WTC11 (cell line): ENCODE results near the gene KIF3B. TPM values are rescaled to one million over a fixed set of nuclear protein-coding genes. Genes with fewer than 3 reads are reported as not detected.
"Not testable (repeated sequence)": the region's sequence is repeated elsewhere in the genome, so short reads cannot be mapped to it uniquely, and the experiment has no call there.

Experiments used
- ATAC-seq: fragments of 200-7000 bp; cut with Tn5 transposase; 2 replicates; pipeline ENCODE4 v1.10.0; 2021; ENCODE audit warnings: mild to moderate bottlenecking, moderate library complexity
- CTCF ChIA-PET: fragments of 300-600 bp; sonication (Branson Sonifier 250); formaldehyde crosslinking; loops from one replicate; lab custom pipeline; 2021; ENCODE audit warnings: antibody characterized with exemption; lab: Charles Lee
- POLR2A ChIA-PET: fragments of 350-600 bp; sonication (Branson Sonifier 250); formaldehyde crosslinking; loops from one replicate; lab custom pipeline; 2021; ENCODE audit warnings: antibody characterized with exemption; lab: Charles Lee
- DNase-seq: peaks from one replicate; pipeline ENCODE4 v3.0.0; 2021; ENCODE audit warnings: low spot score
- H3K27ac Mint-ChIP-seq: 2 replicates; pipeline ENCODE4 v1.8.0; 2021; ENCODE audit warnings: mixed read lengths
- H3K27me3 Mint-ChIP-seq: 2 replicates; pipeline ENCODE4 v1.8.0; 2021; ENCODE audit warnings: low read depth, mild to moderate bottlenecking, moderate library complexity, mixed read lengths
- H3K36me3 Mint-ChIP-seq: 2 replicates; pipeline ENCODE4 v1.8.0; 2021; ENCODE audit warnings: mixed read lengths
- H3K4me1 Mint-ChIP-seq: 2 replicates; pipeline ENCODE4 v1.8.0; 2022; ENCODE audit warnings: mixed read lengths
- H3K4me3 Mint-ChIP-seq: 2 replicates; pipeline ENCODE4 v1.8.0; 2021; ENCODE audit warnings: mild to moderate bottlenecking, moderate library complexity, mixed read lengths
- H3K9me3 Mint-ChIP-seq: 2 replicates; pipeline ENCODE4 v1.8.0; 2021; ENCODE audit warnings: mixed read lengths
- ATF1 ChIP-seq: sonication (generic); formaldehyde crosslinking; IDR thresholded peaks from 2 replicates; pipeline ENCODE4 v1.8.1; 2023; ENCODE audit warnings: mild to moderate bottlenecking, moderate library complexity, missing genetic modification reagents
- CREB1 ChIP-seq: sonication (generic); formaldehyde crosslinking; IDR thresholded peaks from 2 replicates; pipeline ENCODE4 v1.8.0; 2023; ENCODE audit warnings: mild to moderate bottlenecking, missing genetic modification reagents
- ESRRA ChIP-seq: sonication (generic); formaldehyde crosslinking; IDR thresholded peaks from 2 replicates; pipeline ENCODE4 v1.8.1; 2022; ENCODE audit warnings: mild to moderate bottlenecking, missing genetic modification reagents, borderline replicate concordance
- ETV6 ChIP-seq: sonication (generic); formaldehyde crosslinking; IDR thresholded peaks from 2 replicates; pipeline ENCODE4 v1.8.1; 2022; ENCODE audit warnings: mild to moderate bottlenecking, missing genetic modification reagents
- FOXK1 ChIP-seq: sonication (generic); formaldehyde crosslinking; IDR thresholded peaks from 2 replicates; pipeline ENCODE4 v1.8.0; 2022; ENCODE audit warnings: mild to moderate bottlenecking, moderate library complexity, missing genetic modification reagents
- JAZF1 ChIP-seq: fragments of 250-450 bp; sonication (Bioruptor Pico); IDR thresholded peaks from 2 replicates; pipeline ENCODE4 v1.9.0; 2021; ENCODE audit warnings: moderate library complexity, mild to moderate bottlenecking, inconsistent platforms
- MAX ChIP-seq: sonication (generic); formaldehyde crosslinking; IDR thresholded peaks from 2 replicates; pipeline ENCODE4 v1.8.0; 2022; ENCODE audit warnings: mild to moderate bottlenecking, missing genetic modification reagents
- OVOL2 ChIP-seq: fragments of 250-450 bp; sonication (Bioruptor Pico); IDR thresholded peaks from 2 replicates; pipeline ENCODE4 v1.9.0; 2021; ENCODE audit warnings: mild to moderate bottlenecking, borderline replicate concordance
- PRDM15 ChIP-seq: sonication (generic); formaldehyde crosslinking; IDR thresholded peaks from 2 replicates; pipeline ENCODE4 v1.8.0; 2022; ENCODE audit warnings: missing genetic modification reagents
- STAT6 ChIP-seq: sonication (generic); formaldehyde crosslinking; conservative IDR thresholded peaks from 2 replicates; pipeline ENCODE4 v1.8.1; 2023; ENCODE audit warnings: mild to moderate bottlenecking, low read depth, missing genetic modification reagents, moderate library complexity
- TEAD4 ChIP-seq: sonication (generic); formaldehyde crosslinking; IDR thresholded peaks from 2 replicates; pipeline ENCODE4 v1.8.0; 2022; ENCODE audit warnings: mild to moderate bottlenecking, missing genetic modification reagents
- ZMAT4 ChIP-seq: fragments of 250-450 bp; sonication (Bioruptor Pico); IDR thresholded peaks from 2 replicates; pipeline ENCODE4 v1.9.0; 2021; ENCODE audit warnings: mild to moderate bottlenecking
- ZNF416 ChIP-seq: fragments of 250-450 bp; sonication (Bioruptor Pico); IDR thresholded peaks from 2 replicates; pipeline ENCODE4 v1.9.0; 2021; ENCODE audit warnings: mild to moderate bottlenecking, inconsistent platforms
- ZNF423 ChIP-seq: fragments of 250-450 bp; sonication (Bioruptor Pico); IDR thresholded peaks from 2 replicates; pipeline ENCODE4 v2.1.2; 2022; ENCODE audit warnings: mild to moderate bottlenecking, moderate library complexity
- total RNA-seq: library from RNA; stranded (reverse); gene quantifications from 3 replicates; pipeline ENCODE4 v1.2.3, GENCODE V29; 2021
- TF ChIP-seq, protein P1 (sequence below): fragments of 250-450 bp; sonication (Bioruptor Pico); conservative IDR thresholded peaks from 2 replicates; pipeline ENCODE4 v1.9.0; 2021; ENCODE audit warnings: mild to moderate bottlenecking

KIF3B gene
- total RNA-seq, 1 experiment from 2014 or later = 21.5 TPM

DNA sequence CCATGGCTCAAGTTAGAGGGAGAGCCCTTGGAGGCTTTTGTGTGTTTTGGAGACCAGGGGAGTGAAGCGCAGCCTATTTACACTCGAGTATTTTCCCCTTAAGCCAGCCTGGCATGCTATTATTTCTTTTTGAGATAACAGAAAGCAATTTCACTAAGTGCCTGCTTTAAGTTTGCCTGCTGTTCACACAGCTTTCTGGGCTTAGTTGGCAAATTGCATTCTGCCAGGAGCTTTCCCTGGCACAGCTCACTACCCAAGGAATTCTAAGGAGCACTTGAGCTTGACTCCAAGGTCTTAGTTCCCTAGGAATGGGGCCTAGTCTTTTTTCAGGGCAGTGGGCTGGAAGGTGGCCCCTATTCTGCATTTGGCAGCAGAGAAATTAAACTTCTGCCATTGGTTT lies 61.7 kb downstream of the KIF3B start:
- no peaks in the 10 kb centered on the region for H3K9me3 Mint-ChIP-seq
- CTCF ChIA-PET = no interaction called here
- no peaks in the 10 kb centered on the region for H3K36me3 Mint-ChIP-seq
- no peak for DNase-seq
- no peak for ATAC-seq
- peaks cover 4% of the 10 kb centered on the region for H3K4me1 Mint-ChIP-seq
- no peaks in the 10 kb centered on the region; the same call in 1 of the 2 replicates for H3K27me3 Mint-ChIP-seq
- no peak overlapping the region for H3K4me3 Mint-ChIP-seq
- POLR2A ChIA-PET = interaction anchor here (0.5 kb wide), 1 partner anchor 49 kb away, joined by 4 read pairs; no protein-coding TSS in a partner anchor
- TF ChIP-seq OVOL2 (CRISPR knock-in tag) (no peak), FOXK1 (no peak)
- TF ChIP-seq, all 79 proteins: peak for 0
- H3K27ac Mint-ChIP-seq = no peak overlapping the region

- H3K4me1 Mint-ChIP-seq = peaks cover 13% of the 10 kb centered on the region
- DNase-seq, CTCF ChIA-PET, H3K9me3 Mint-ChIP-seq, H3K36me3 Mint-ChIP-seq, H3K27me3 Mint-ChIP-seq, H3K27ac Mint-ChIP-seq, H3K4me3 Mint-ChIP-seq, ATAC-seq, POLR2A ChIA-PET: not testable (repeated sequence)
These were observed 63.6 kb downstream of the KIF3B start for GRCh38 chr20:32341053-32341452.

DNA sequence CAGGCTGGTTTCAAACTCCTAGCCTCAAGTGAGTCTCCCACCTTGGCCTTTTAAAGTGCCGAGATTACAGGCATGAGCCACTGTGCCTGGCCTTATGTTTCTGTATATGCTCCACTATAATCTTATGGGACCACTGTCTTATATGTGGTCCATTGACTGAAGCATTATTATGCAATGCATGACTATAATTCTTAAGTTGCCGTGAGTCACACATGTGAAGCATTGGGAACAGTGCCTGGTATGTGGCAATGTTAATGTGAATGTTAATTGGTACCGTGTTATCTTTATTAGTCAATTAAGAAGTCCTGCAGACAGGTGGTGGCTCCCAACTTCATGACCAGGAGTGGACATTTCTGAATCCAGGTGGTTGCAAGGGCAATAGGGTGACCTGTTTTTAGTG lies 66.0 kb downstream of the KIF3B start:
- Mint-ChIP-seq H3K27me3 (no peaks in the 10 kb centered on the region; the same call in 1 of the 2 replicates), H3K4me1 (peaks cover 13% of the 10 kb centered on the region), H3K36me3 (no peaks in the 10 kb centered on the region), H3K9me3 (no peaks in the 10 kb centered on the region), H3K27ac (no peak overlapping the region), H3K4me3 (no peak overlapping the region)
- POLR2A ChIA-PET = interaction anchor here (0.7 kb wide), 1 partner anchor 19 kb away, joined by 4 read pairs; no protein-coding TSS in a partner anchor
- DNase-seq = no peak
- CTCF ChIA-PET = no interaction called here
- no peak for ATAC-seq
- TF ChIP-seq JAZF1 (CRISPR knock-in tag) = no peak

- H3K4me3 Mint-ChIP-seq = no peak overlapping the region
- peak overlapping the region; percentile 48; the same call in 1 of the 2 replicates for H3K27ac Mint-ChIP-seq
- H3K4me1 Mint-ChIP-seq = peaks cover 10% of the 10 kb centered on the region
- DNase-seq (peak; percentile 26), ATAC-seq (peak; percentile 97)
- peaks cover 6% of the 10 kb centered on the region for H3K27me3 Mint-ChIP-seq
- no peaks in the 10 kb centered on the region for H3K36me3 Mint-ChIP-seq
- no peaks in the 10 kb centered on the region for H3K9me3 Mint-ChIP-seq
- ChIA-PET CTCF (interaction anchor here (0.9 kb wide), 1 partner anchor 8 kb away, joined by 7 read pairs; no protein-coding TSS in a partner anchor), POLR2A (interaction anchor here (0.6 to 1.8 kb wide), 2 partner anchors 14 to 60 kb away, joined by 3 to 7 read pairs; no protein-coding TSS in a partner anchor)
- 0 out of 2 replicates have a peak, but pooled peaks have one; percentile 46 for TF ChIP-seq CREB1 (CRISPR knock-in tag)
- TF ChIP-seq ATF1 (CRISPR knock-in tag) = no peak
- TF ChIP-seq MAX (CRISPR knock-in tag) = peak; percentile 90
- TF ChIP-seq PRDM15 = no peak
- 0 out of 2 replicates have a peak, but pooled peaks have one; percentile 40 for TF ChIP-seq ETV6 (CRISPR knock-in tag)
- TF ChIP-seq JAZF1 (CRISPR knock-in tag) = no peak
These were observed 67.5 kb downstream of the KIF3B start for GRCh38 chr20:32344835-32345506.

- ATAC-seq = no peak
- H3K27me3 Mint-ChIP-seq = peaks cover 7% of the 10 kb centered on the region
- DNase-seq = no peak
- H3K36me3 Mint-ChIP-seq = no peaks in the 10 kb centered on the region
- ChIA-PET CTCF (interaction anchor here (0.6 kb wide), 1 partner anchor 12 kb away, joined by 3 read pairs; no protein-coding TSS in a partner anchor), POLR2A (interaction anchor here (0.7 kb wide), 1 partner anchor 19 kb away, joined by 4 read pairs; no protein-coding TSS in a partner anchor)
- no peak overlapping the region for H3K27ac Mint-ChIP-seq
- H3K9me3 Mint-ChIP-seq = no peaks in the 10 kb centered on the region
- H3K4me3 Mint-ChIP-seq = no peak overlapping the region
- H3K4me1 Mint-ChIP-seq = peaks cover 10% of the 10 kb centered on the region
- no peak for TF ChIP-seq ESRRA (CRISPR knock-in tag)
- no peak for TF ChIP-seq ZNF416
- TF ChIP-seq, protein P1, sequence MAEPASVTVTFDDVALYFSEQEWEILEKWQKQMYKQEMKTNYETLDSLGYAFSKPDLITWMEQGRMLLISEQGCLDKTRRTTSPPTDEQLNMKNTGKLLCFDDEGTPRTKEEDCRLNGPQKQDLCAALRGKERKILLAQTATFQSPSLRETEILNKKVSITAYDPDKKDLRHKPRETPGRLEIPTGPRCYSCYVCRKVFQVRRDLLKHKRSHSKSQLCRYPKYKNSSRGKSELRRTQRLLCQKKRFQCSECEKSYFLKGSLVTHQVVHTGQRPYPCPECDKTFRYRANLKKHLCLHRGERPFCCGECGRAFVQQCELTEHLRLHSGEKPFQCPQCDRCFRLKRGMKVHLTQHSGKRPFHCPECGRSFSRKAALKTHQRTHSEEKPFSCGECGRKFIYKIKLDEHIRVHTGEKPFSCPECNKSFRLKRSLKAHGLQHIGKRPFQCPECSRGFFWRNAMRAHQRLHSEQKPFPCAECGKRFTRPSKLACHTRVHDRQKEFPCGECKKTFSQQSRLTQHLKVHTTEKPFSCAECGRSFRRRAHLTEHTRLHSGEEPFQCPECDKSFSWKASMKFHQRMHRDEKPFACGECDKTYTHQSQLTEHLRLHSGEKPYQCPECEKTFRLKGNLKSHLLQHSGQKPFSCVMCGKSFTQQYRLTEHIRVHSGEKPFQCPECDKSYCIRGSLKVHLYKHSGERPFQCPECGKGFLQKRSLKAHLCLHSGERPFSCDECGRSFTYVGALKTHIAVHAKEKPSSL = no peak
- no peak for TF ChIP-seq ATF1 (CRISPR knock-in tag)
- no peak for TF ChIP-seq ZNF423 (CRISPR knock-in tag)
- TF ChIP-seq TEAD4 = no peak
- no peak for TF ChIP-seq ZMAT4 (CRISPR knock-in tag)
- TF ChIP-seq STAT6 (CRISPR knock-in tag) = no peak
These were observed 70.8 kb downstream of the KIF3B start for GRCh38 chr20:32348207-32348606.
